Measurements from ENCODE around the gene IRAK1. TPM values are rescaled to one million over a fixed set of nuclear protein-coding genes. Genes with fewer than 3 reads are reported as not detected.

Gene IRAK1
- polyA plus RNA-seq, 1 of the 3 experiments (the other 2 are of a cell fraction) = 68.5 TPM

DNA sequence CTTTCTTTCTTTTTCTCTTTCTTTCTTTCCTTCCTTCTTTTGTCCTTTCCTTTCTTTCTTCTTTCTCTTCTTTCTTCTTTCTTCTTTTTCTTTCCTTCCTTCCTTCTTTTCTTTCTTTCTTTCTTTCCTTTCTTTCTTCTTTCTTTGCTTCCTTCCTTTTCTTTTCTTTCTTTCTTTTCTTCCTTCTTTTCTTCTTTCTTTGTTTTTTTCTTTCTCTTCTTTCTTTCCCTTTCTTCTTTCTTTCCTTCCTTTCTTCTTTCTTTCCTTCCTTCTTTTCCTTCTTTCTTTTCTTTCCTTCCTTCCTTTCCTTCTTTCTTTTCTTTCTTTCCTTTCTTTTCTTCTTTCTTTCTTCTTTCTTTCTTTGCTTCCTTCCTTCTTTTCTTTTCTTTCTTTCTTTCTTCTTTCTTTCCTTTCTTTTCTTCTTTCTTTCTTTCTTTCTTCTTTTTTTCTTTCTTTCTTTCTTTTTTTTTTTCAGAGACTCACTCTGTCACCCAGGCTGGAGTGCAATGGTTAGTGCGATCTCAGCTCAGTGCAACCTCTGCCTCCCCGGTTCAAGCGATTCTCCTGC lies 28.6 kb downstream of the IRAK1 start:
- peaks cover 11% of the 10 kb centered on the region for H3K27me3 ChIP-seq (ENCODE audit: insufficient read depth)
- no peaks in the 10 kb centered on the region for H3K36me3 ChIP-seq (replicated peaks in 1 of 2; ENCODE audit: control insufficient read depth in 1 of 2, insufficient read depth in 2 of 2, low read length in 1 of 2)
- no peaks in the 10 kb centered on the region for H3F3A ChIP-seq (replicated peaks; ENCODE audit: insufficient read depth)
- H2AFZ ChIP-seq (ENCODE audit: low read depth) = no peak overlapping the region
- no peak overlapping the region for H3K27ac ChIP-seq (ENCODE audit: low read depth in 2 of 2, low read length in 1 of 2)
- no peak overlapping the region for H3K4me2 ChIP-seq
- DNase-seq = no peak
- H3K4me1 ChIP-seq (ENCODE audit: control insufficient read depth in 1 of 2, insufficient read depth in 2 of 2, low read depth in 1 of 2, low read length in 1 of 2) = no peaks in the 10 kb centered on the region
- ChIA-PET CTCF (no interaction called here), POLR2A (no interaction called here)
- no peak overlapping the region for H3K9ac ChIP-seq
- no peaks in the 10 kb centered on the region for H3K9me3 ChIP-seq
- no peaks in the 10 kb centered on the region for H3K9me2 ChIP-seq
- TF ChIP-seq SMC3 (IDR thresholded peaks at IDR 0.05; ENCODE audit: low read depth, low read length) = no peak
- H4K20me1 ChIP-seq (ENCODE audit: insufficient read depth) = peaks cover 3% of the 10 kb centered on the region; the same call in 1 of the 2 replicates
- H3K79me2 ChIP-seq (ENCODE audit: insufficient read depth) = no peaks in the 10 kb centered on the region
- no peak overlapping the region for H3K4me3 ChIP-seq (ENCODE audit: low read depth in 2 of 2, low read length in 1 of 2)
- 99% methylated on average over 3 of the region's 3 CpGs for WGBS (ENCODE audit: low lambda C conversion rate)

- H3K79me2 ChIP-seq (ENCODE audit: insufficient read depth) = no peaks in the 10 kb centered on the region
Measured at GRCh38 chrX:153989973-153990655, 29.6 kb downstream of the IRAK1 start.

GRCh38 chrX:153988493-153988892 lies 31.2 kb downstream of the IRAK1 start:
- no peaks in the 10 kb centered on the region for H3K9me2 ChIP-seq
- H3K79me2 ChIP-seq (ENCODE audit: insufficient read depth) = no peaks in the 10 kb centered on the region
- no peak for DNase-seq
- POLR2A ChIA-PET = interaction anchor here (0.6 kb wide), 1 partner anchor 188 kb away, joined by 3 read pairs; no protein-coding TSS in a partner anchor
- H3K27ac ChIP-seq (ENCODE audit: low read depth in 2 of 2, low read length in 1 of 2) = no peak overlapping the region
- H3K9ac ChIP-seq = no peak overlapping the region
- peaks cover 3% of the 10 kb centered on the region; the same call in 1 of the 2 replicates for H4K20me1 ChIP-seq (ENCODE audit: insufficient read depth)
- no peaks in the 10 kb centered on the region for H3K36me3 ChIP-seq (replicated peaks in 1 of 2; ENCODE audit: control insufficient read depth in 1 of 2, insufficient read depth in 2 of 2, low read length in 1 of 2)
- TF ChIP-seq RXRA (IDR thresholded peaks at IDR 0.05; ENCODE audit: borderline replicate concordance, low read depth) (no peak), USF1 (IDR thresholded peaks at IDR 0.05; ENCODE audit: borderline replicate concordance, low read depth) (no peak)
- no peaks in the 10 kb centered on the region for H3K9me3 ChIP-seq
- peaks cover 11% of the 10 kb centered on the region for H3K27me3 ChIP-seq (ENCODE audit: insufficient read depth)
- H3F3A ChIP-seq (replicated peaks; ENCODE audit: insufficient read depth) = no peaks in the 10 kb centered on the region
- no peak overlapping the region for H2AFZ ChIP-seq (ENCODE audit: low read depth)
- 58% methylated on average over 10 of the region's 12 CpGs for WGBS (ENCODE audit: low lambda C conversion rate)
- H3K4me3 ChIP-seq (ENCODE audit: low read depth in 2 of 2, low read length in 1 of 2) = no peak overlapping the region
- CTCF ChIA-PET = no interaction called here
- peaks cover 0 to 3% of the 10 kb centered on the region in 2 experiments; a peak in 1 of 4 replicates for H3K4me1 ChIP-seq (ENCODE audit: control insufficient read depth in 1 of 2, insufficient read depth in 2 of 2, low read depth in 1 of 2, low read length in 1 of 2)
- H3K4me2 ChIP-seq = no peak overlapping the region

More at GRCh38 chrX:153989973-153990655, 29.6 kb downstream of the IRAK1 start:
- H3K27ac ChIP-seq (ENCODE audit: low read depth in 2 of 2, low read length in 1 of 2) = no peak overlapping the region
- no peaks in the 10 kb centered on the region for H3K9me3 ChIP-seq
- no peak overlapping the region for H3K9ac ChIP-seq
- no peak for DNase-seq
- WGBS (ENCODE audit: low lambda C conversion rate) = 86% methylated on average over 14 of the region's 14 CpGs
- no peak overlapping the region for H2AFZ ChIP-seq (ENCODE audit: low read depth)
- H3K4me3 ChIP-seq (ENCODE audit: low read depth in 2 of 2, low read length in 1 of 2) = no peak overlapping the region
- peaks cover 0 to 3% of the 10 kb centered on the region in 2 experiments; a peak in 1 of 4 replicates for H3K4me1 ChIP-seq (ENCODE audit: control insufficient read depth in 1 of 2, insufficient read depth in 2 of 2, low read depth in 1 of 2, low read length in 1 of 2)
- H3K27me3 ChIP-seq (ENCODE audit: insufficient read depth) = peaks cover 11% of the 10 kb centered on the region
- H3K4me2 ChIP-seq = no peak overlapping the region
- peaks cover 3% of the 10 kb centered on the region; the same call in 1 of the 2 replicates for H4K20me1 ChIP-seq (ENCODE audit: insufficient read depth)
- CTCF ChIA-PET = interaction anchor here (0.9 to 2.0 kb wide), 2 partner anchors 23 to 43 kb away, joined by 3 to 10 read pairs; no protein-coding TSS in a partner anchor
- no peak for TF ChIP-seq FOXM1 (IDR thresholded peaks at IDR 0.05; ENCODE audit: low read depth)
- no peaks in the 10 kb centered on the region for H3K36me3 ChIP-seq (replicated peaks in 1 of 2; ENCODE audit: control insufficient read depth in 1 of 2, insufficient read depth in 2 of 2, low read length in 1 of 2)
- POLR2A ChIA-PET = no interaction called here
- no peaks in the 10 kb centered on the region for H3K9me2 ChIP-seq
- H3F3A ChIP-seq (replicated peaks; ENCODE audit: insufficient read depth) = no peaks in the 10 kb centered on the region
